ENCODE measurements around the gene PLXNB2.

Gene PLXNB2

GRCh38 chr22:50227579-50228215 is 79.7 kb downstream of the PLXNB2 start:
- H3K9me3 ChIP-seq: no peaks in the 10 kb centered on the region
- peak overlapping the region; percentile 20 for H3K9ac ChIP-seq
- peak overlapping the region; percentile 87 for H3K4me2 ChIP-seq
- TF ChIP-seq Cebpa-rat (IDR thresholded peaks at IDR 0.05): no peak
- peaks cover 88% of the 10 kb centered on the region for H3K4me1 ChIP-seq
- no peaks in the 10 kb centered on the region for H3K27me3 ChIP-seq
- peak overlapping the region; percentile 51 for H3K4me3 ChIP-seq
- peaks cover 74% of the 10 kb centered on the region for H4K20me1 ChIP-seq
- peaks cover 46% of the 10 kb centered on the region for H3K36me3 ChIP-seq
- peak overlapping the region; percentile 70 for H3K27ac ChIP-seq

DNA sequence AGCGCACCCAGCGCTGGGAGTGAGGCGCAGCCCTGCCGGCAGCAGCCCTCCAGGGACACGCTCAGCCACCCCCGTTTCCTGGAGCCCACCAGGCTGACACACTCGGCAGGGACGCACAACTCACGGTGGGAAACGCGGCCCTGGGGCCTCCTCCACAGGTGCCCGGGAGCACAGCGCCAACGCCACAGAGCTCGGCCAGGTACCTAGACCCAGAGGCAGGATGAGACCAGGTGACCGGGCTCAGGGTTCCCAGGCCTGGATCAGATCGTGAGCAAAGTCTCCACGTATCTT is 80.6 kb downstream of the PLXNB2 start:
- H3K36me3 ChIP-seq: peaks cover 51% of the 10 kb centered on the region
- peak overlapping the region; percentile 87 for H3K4me2 ChIP-seq
- no peaks in the 10 kb centered on the region for H3K27me3 ChIP-seq

DNA sequence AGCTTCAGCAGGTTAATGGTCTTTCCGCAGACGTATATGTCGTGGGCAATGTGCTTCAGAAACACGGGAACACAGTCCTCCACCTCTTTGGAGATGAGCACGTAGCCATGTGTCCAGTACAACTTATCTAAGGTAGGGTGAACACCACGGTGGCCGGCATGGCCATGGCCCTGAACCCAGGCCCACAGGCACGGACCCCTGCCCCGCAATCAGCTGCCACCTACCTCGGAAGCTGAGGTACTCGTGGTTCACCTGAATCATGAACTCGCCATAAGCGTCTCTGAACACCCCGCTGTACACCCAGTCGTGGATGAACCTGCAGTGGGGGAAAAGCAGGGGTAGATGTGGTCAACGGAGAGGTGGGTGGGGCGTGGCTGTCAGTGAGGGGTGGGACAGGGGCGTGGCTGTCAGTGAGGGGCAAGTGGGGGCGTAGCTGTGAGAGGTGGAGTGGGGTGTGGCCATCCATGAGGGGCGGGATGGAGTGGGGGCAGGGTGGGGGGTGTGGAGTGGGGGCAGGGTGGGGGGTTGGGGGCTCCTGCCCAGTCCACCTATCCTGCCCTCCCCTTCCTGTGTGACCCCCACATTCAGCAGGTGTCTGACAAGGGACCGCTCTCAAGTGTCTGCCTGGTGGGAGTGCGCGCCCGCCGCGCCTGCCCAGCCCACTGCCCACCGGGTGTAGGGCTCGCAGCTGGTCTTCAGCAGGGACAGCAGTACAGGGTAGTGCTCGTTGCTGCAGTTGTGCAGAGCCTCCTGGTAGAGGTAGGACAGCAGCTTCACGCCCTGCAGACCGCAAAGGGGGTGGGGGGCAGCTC is 81.2 kb downstream of the PLXNB2 start:
- H3K27me3 ChIP-seq: no peaks in the 10 kb centered on the region
- H3K4me3 ChIP-seq: peak overlapping the region; percentile 51
- peaks cover 57% of the 10 kb centered on the region for H3K36me3 ChIP-seq
- H4K20me1 ChIP-seq: peaks cover 79% of the 10 kb centered on the region
- H3K9ac ChIP-seq: peak overlapping the region; percentile 20
- TF ChIP-seq Cebpa-rat (IDR thresholded peaks at IDR 0.05): no peak
- peak overlapping the region; percentile 87 for H3K4me2 ChIP-seq
- H3K4me1 ChIP-seq: peaks cover 88% of the 10 kb centered on the region
- no peaks in the 10 kb centered on the region for H3K9me3 ChIP-seq
- peak overlapping the region; percentile 70 for H3K27ac ChIP-seq

More for the DNA sequence above, 80.6 kb downstream of the PLXNB2 start:
- peak overlapping the region; percentile 51 for H3K4me3 ChIP-seq
- H4K20me1 ChIP-seq: peaks cover 74% of the 10 kb centered on the region
- TF ChIP-seq Cebpa-rat (IDR thresholded peaks at IDR 0.05): no peak
- H3K4me1 ChIP-seq: peaks cover 88% of the 10 kb centered on the region
- peak overlapping the region; percentile 70 for H3K27ac ChIP-seq
- H3K9ac ChIP-seq: peak overlapping the region; percentile 20
- no peaks in the 10 kb centered on the region for H3K9me3 ChIP-seq

- no peaks in the 10 kb centered on the region for H3K9me3 ChIP-seq
- peaks cover 87% of the 10 kb centered on the region for H4K20me1 ChIP-seq
- peaks cover 66% of the 10 kb centered on the region for H3K36me3 ChIP-seq
- no peak for TF ChIP-seq Cebpa-rat (IDR thresholded peaks at IDR 0.05)
- no peak overlapping the region for H3K9ac ChIP-seq
- H3K4me3 ChIP-seq: no peak overlapping the region
- H3K27ac ChIP-seq: no peak overlapping the region
- no peaks in the 10 kb centered on the region for H3K27me3 ChIP-seq
- H3K4me2 ChIP-seq: peak overlapping the region; percentile 87
- H3K4me1 ChIP-seq: peaks cover 88% of the 10 kb centered on the region
Measured at GRCh38 chr22:50225200-50225969, 82.1 kb downstream of the PLXNB2 start.

Data from BLaER1 (cell line).